Measurements from ENCODE around the gene ARHGAP19.

DNA sequence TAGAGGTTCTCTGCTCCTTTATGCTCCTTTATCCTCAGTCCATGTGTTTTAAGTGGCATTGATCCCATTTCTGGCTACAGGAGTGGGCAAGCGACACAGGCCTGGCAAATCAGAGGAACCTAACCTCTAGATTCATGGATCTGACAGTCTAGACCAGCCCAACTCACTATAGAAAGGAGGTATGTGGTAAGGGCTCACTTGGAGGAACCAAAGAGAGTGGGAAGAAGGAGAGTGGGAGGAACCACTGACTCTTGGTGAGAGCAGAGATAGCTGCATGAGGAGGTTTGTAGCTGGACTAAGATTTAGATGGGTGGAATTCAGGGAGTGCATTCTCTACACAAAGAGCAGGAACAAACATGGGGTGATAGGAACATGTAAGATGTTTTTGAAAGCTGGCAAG, 15.0 kb upstream of the ARHGAP19 start:
- TF ChIP-seq, protein P1, sequence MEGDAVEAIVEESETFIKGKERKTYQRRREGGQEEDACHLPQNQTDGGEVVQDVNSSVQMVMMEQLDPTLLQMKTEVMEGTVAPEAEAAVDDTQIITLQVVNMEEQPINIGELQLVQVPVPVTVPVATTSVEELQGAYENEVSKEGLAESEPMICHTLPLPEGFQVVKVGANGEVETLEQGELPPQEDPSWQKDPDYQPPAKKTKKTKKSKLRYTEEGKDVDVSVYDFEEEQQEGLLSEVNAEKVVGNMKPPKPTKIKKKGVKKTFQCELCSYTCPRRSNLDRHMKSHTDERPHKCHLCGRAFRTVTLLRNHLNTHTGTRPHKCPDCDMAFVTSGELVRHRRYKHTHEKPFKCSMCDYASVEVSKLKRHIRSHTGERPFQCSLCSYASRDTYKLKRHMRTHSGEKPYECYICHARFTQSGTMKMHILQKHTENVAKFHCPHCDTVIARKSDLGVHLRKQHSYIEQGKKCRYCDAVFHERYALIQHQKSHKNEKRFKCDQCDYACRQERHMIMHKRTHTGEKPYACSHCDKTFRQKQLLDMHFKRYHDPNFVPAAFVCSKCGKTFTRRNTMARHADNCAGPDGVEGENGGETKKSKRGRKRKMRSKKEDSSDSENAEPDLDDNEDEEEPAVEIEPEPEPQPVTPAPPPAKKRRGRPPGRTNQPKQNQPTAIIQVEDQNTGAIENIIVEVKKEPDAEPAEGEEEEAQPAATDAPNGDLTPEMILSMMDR (IDR thresholded peaks at IDR 0.05; ENCODE audit: extremely low read depth in 1 of 2, insufficient read depth in 1 of 2, low read depth in 1 of 2, low read length in 2 of 2), result no peak
- TF ChIP-seq GATA2 (IDR thresholded peaks at IDR 0.05; ENCODE audit: insufficient read depth, insufficient read length, low read depth, low read length) (no peak), EZH2 (IDR thresholded peaks at IDR 0.05; ENCODE audit: borderline replicate concordance, low read depth, low read length, severe bottlenecking) (no peak), POLR2A (IDR thresholded peaks at IDR 0.05; ENCODE audit: low read depth, low read length) (no peak), POLR2AphosphoS5 (IDR thresholded peaks at IDR 0.05; ENCODE audit: insufficient read depth, low read depth, low read length) (no peak), JUN (IDR thresholded peaks at IDR 0.05; ENCODE audit: borderline replicate concordance, insufficient read depth, insufficient read length, low read depth) (no peak)
- TF ChIP-seq, protein P2, sequence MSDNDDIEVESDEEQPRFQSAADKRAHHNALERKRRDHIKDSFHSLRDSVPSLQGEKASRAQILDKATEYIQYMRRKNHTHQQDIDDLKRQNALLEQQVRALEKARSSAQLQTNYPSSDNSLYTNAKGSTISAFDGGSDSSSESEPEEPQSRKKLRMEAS (IDR thresholded peaks at IDR 0.05; ENCODE audit: insufficient read depth, insufficient read length), result no peak

Data from endothelial cell of umbilical vein (primary cell).